ENCODE data around the gene SMPD3. TPM values are rescaled to one million over a fixed set of nuclear protein-coding genes. Genes with fewer than 3 reads are reported as not detected.

Gene SMPD3
- total RNA-seq, 1 experiment from 2014 or later = 0.89 TPM

GRCh38 chr16:68425498-68426346 is 22.6 kb downstream of the SMPD3 start:
- POLR2A ChIA-PET = no interaction called here
- no peaks in the 10 kb centered on the region for H3K9me3 ChIP-seq (ENCODE audit: control insufficient read depth in 1 of 2, insufficient read depth in 1 of 2, low read depth in 1 of 2, low read length in 2 of 2)
- no peaks in the 10 kb centered on the region for H3K27me3 ChIP-seq (ENCODE audit: insufficient read depth, low read length)
- no peaks in the 10 kb centered on the region for H4K20me1 ChIP-seq (ENCODE audit: insufficient read depth)
- H3K9ac ChIP-seq (ENCODE audit: low read length) = no peak overlapping the region
- intact Hi-C loops (cut with micrococcal nuclease) = no loop called here
- DNase-seq (ENCODE audit: low read depth, low spot score) (no peak), ATAC-seq (no peak)
- no peak overlapping the region for H3K4me3 ChIP-seq (replicated peaks in 1 of 2; ENCODE audit: low read depth in 1 of 2, low read length in 2 of 2)
- RAD21 ChIA-PET (ENCODE audit: low non-redundant PET in 1 of 2, low total read pairs in 2 of 2, uncharacterized antibody in 2 of 2, unreplicated experiment in 2 of 2) = no interaction called here
- H3K27ac ChIP-seq (ENCODE audit: low read depth, low read length) = no peak overlapping the region
- TF ChIP-seq EZH2 (IDR thresholded peaks at IDR 0.05) (no peak), POLR2A (IDR thresholded peaks at IDR 0.05; ENCODE audit: borderline replicate concordance, extremely low read depth, insufficient read depth, insufficient read length) (no peak), EZH2phosphoT487 (IDR thresholded peaks at IDR 0.05; ENCODE audit: borderline replicate concordance) (no peak), REST (IDR thresholded peaks at IDR 0.05; ENCODE audit: low read depth) (no peak), TCF7L2 (IDR thresholded peaks at IDR 0.05; ENCODE audit: borderline replicate concordance, extremely low read depth, insufficient read depth, insufficient read length) (no peak), ZFX (IDR thresholded peaks at IDR 0.05) (no peak), SRF (IDR thresholded peaks at IDR 0.05; ENCODE audit: low read depth) (no peak), ATF3 (IDR thresholded peaks at IDR 0.05) (no peak), ZNF274 (IDR thresholded peaks at IDR 0.05; ENCODE audit: low read depth, low read length) (no peak), CEBPB (IDR thresholded peaks at IDR 0.05; ENCODE audit: low read depth) (no peak), EGR1 (IDR thresholded peaks at IDR 0.05; ENCODE audit: low read depth) (no peak), ZBTB33 (IDR thresholded peaks at IDR 0.05; ENCODE audit: extremely low read depth, insufficient replicate concordance, low read length) (no peak), RAD21 (IDR thresholded peaks at IDR 0.05; ENCODE audit: low read depth) (no peak), ELF1 (IDR thresholded peaks at IDR 0.05; ENCODE audit: borderline replicate concordance, low read depth) (no peak), YY1 (IDR thresholded peaks at IDR 0.05; ENCODE audit: extremely low read depth, insufficient replicate concordance, low read depth, low read length) (no peak), CBX3 (IDR thresholded peaks at IDR 0.05; ENCODE audit: low read depth) (no peak), JUND (IDR thresholded peaks at IDR 0.05) (no peak), SIN3A (IDR thresholded peaks at IDR 0.05; ENCODE audit: low read depth) (no peak)
- no peaks in the 10 kb centered on the region for H3K9me2 ChIP-seq (ENCODE audit: insufficient read depth)
- no peak overlapping the region for H3K4me2 ChIP-seq (ENCODE audit: low read length)
- H3K36me3 ChIP-seq (ENCODE audit: control insufficient read depth in 1 of 2, insufficient read depth in 2 of 2, low read length in 2 of 2) = no peaks in the 10 kb centered on the region
- H3K4me1 ChIP-seq (ENCODE audit: control insufficient read depth in 1 of 2, insufficient read depth in 2 of 2, low read length in 2 of 2) = peaks cover 0 to 6% of the 10 kb centered on the region in 2 experiments; a peak in 2 of 4 replicates
- CTCF ChIA-PET = no interaction called here
- BruUV-seq (replicated peaks) = no TSS peak
- H3K79me2 ChIP-seq (ENCODE audit: insufficient read depth, low read length) = no peaks in the 10 kb centered on the region
- no peak overlapping the region for H2AFZ ChIP-seq (ENCODE audit: low read depth, low read length, poor library complexity, severe bottlenecking)

Data from HCT116 (cell line).